Mucosa of stomach (tissue), 1 donor: ENCODE measurements around the gene SPACA7.

ENCODE experiments used
- H3K27me3 ChIP-seq: one replicate; pipeline ENCODE4 v1.7.0; 2013; ENCODE audit warnings: mild to moderate bottlenecking, low read length; ENCODE audit not compliant: control insufficient read depth, insufficient read depth
- H3K36me3 ChIP-seq: one replicate; pipeline ENCODE4 v1.7.0; 2013; ENCODE audit warnings: low read length; ENCODE audit not compliant: control insufficient read depth, insufficient read depth
- H3K4me1 ChIP-seq: one replicate; pipeline ENCODE4 v1.7.0; 2013; ENCODE audit warnings: mild to moderate bottlenecking, low read length; ENCODE audit not compliant: control insufficient read depth, insufficient read depth
- H3K4me3 ChIP-seq: one replicate; pipeline ENCODE4 v1.7.0; 2013; ENCODE audit warnings: low read length
- H3K9ac ChIP-seq: one replicate; pipeline ENCODE4 v1.7.0; 2013; ENCODE audit warnings: mild to moderate bottlenecking, low read length, moderate library complexity
- H3K9me3 ChIP-seq: one replicate; pipeline ENCODE4 v1.7.0; 2013; ENCODE audit warnings: mild to moderate bottlenecking, low read length, moderate library complexity; ENCODE audit not compliant: control insufficient read depth
- donor health status: Pancreatic carcinoma.

The SPACA7 gene

DNA sequence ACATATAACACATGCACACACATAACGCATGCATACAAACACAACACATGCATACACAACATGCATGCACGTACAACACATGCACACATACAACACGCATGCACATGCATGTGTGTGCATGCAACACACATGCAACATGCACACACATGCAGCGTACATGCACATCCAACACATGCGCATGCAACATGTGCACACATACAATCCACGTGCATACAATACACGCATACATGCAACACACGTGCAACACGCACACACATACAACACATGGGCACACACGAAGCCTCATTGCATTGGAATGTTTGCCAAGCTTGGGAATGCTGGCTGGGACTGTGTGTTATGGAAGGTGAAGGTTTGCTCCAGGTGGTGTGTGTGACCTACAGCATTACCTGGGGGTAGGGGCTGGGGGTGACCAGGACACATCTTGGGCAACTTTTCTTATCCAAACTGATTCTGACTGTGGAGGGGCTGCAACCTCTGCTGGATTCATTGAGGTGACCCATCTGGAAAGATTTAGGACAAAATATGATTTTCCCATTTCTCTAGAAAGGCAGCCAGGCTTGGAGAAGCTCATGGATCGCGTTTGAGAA, 58.9 kb downstream of the SPACA7 start:
- Histone ChIP-seq H3K4me1 (no peaks in the 10 kb centered on the region), H3K9me3 (no peaks in the 10 kb centered on the region), H3K4me3 (no peak overlapping the region), H3K9ac (no peak overlapping the region), H3K27me3 (peaks cover 7% of the 10 kb centered on the region), H3K36me3 (no peaks in the 10 kb centered on the region)

GRCh38 chr13:112435973-112436372, 59.8 kb downstream of the SPACA7 start:
- no peaks in the 10 kb centered on the region for H3K9me3 ChIP-seq
- H3K9ac ChIP-seq: no peak overlapping the region
- no peaks in the 10 kb centered on the region for H3K4me1 ChIP-seq
- H3K36me3 ChIP-seq: no peaks in the 10 kb centered on the region
- H3K27me3 ChIP-seq: peaks cover 7% of the 10 kb centered on the region
- H3K4me3 ChIP-seq: no peak overlapping the region

GRCh38 chr13:112438094-112438493, 61.9 kb downstream of the SPACA7 start:
- no peaks in the 10 kb centered on the region for H3K36me3 ChIP-seq
- H3K4me1 ChIP-seq: no peaks in the 10 kb centered on the region
- H3K9ac ChIP-seq: no peak overlapping the region
- H3K27me3 ChIP-seq: peaks cover 11% of the 10 kb centered on the region
- H3K4me3 ChIP-seq: no peak overlapping the region
- no peaks in the 10 kb centered on the region for H3K9me3 ChIP-seq

DNA sequence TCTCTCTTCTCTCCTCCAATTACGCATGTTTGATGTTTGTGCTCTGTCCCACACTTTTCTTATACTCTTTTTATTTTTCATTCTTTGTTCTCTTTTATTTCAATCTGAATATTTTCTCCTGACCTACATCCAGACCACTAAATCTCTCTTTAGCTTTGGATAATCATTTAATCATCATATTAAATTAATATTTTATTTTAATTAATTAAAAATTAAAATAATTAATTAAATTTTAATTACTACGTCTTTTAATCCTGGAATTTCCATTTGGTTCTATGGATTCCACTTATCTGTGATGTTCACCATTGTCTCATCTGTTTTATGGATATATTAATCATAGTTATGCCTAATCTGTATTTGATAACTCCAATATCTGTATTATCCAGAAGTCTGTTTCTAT, 62.4 kb downstream of the SPACA7 start:
- Histone ChIP-seq H3K4me3 (no peak overlapping the region), H3K9ac (no peak overlapping the region), H3K36me3 (no peaks in the 10 kb centered on the region), H3K4me1 (no peaks in the 10 kb centered on the region), H3K27me3 (peaks cover 16% of the 10 kb centered on the region), H3K9me3 (no peaks in the 10 kb centered on the region)

GRCh38 chr13:112441226-112441625, 65.1 kb downstream of the SPACA7 start:
- Histone ChIP-seq H3K4me1 (no peaks in the 10 kb centered on the region), H3K36me3 (no peaks in the 10 kb centered on the region), H3K9me3 (no peaks in the 10 kb centered on the region), H3K4me3 (no peak overlapping the region), H3K9ac (no peak overlapping the region), H3K27me3 (peaks cover 41% of the 10 kb centered on the region)

GRCh38 chr13:112441779-112442310, 65.7 kb downstream of the SPACA7 start:
- no peaks in the 10 kb centered on the region for H3K9me3 ChIP-seq
- no peaks in the 10 kb centered on the region for H3K4me1 ChIP-seq
- no peaks in the 10 kb centered on the region for H3K36me3 ChIP-seq
- H3K4me3 ChIP-seq: no peak overlapping the region
- H3K27me3 ChIP-seq: peaks cover 45% of the 10 kb centered on the region
- no peak overlapping the region for H3K9ac ChIP-seq

- Histone ChIP-seq H3K9ac (no peak overlapping the region), H3K4me3 (no peak overlapping the region), H3K9me3 (no peaks in the 10 kb centered on the region), H3K4me1 (no peaks in the 10 kb centered on the region), H3K36me3 (no peaks in the 10 kb centered on the region), H3K27me3 (peaks cover 45% of the 10 kb centered on the region)
Observed at GRCh38 chr13:112442483-112443090, 66.4 kb downstream of the SPACA7 start.

DNA sequence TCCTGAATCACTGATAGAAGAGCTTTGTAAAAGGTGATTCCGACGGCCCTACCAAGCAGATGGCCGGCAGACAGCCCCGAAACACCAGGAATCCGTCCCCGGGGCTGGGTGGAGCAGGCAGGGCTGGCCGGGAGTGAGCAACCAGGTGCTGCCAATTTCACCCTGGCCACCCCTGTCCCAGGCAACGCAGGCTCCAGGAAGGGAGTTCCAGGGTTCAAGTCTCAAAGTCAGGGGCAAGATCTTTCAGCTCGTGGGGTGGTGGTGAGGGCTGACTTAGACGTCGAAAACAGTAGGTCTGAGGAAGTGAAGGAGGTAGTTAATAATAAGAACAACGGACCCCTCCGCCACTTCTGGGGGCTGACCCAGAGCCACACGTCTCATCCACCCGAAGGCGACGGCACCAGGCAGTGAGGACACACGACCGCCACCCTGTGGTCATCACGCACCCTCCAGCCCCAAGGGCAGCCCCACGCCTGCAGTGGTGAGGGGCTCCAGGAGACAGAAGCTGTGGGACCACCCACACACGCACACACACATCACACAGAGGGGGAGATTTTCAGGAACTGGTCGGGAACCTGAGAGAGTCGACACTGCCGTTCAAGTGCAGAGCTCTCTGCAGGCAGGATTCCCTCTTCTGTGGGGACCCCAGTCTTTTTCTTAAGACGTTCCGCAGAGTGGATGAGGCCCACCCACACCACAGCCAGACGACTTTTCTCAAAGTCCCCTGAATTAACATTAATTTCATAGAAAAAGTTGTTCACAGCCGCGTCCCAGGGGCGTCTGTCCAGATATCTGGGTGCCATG, 67.2 kb downstream of the SPACA7 start:
- no peak overlapping the region for H3K4me3 ChIP-seq
- H3K36me3 ChIP-seq: no peaks in the 10 kb centered on the region
- H3K4me1 ChIP-seq: no peaks in the 10 kb centered on the region
- peaks cover 45% of the 10 kb centered on the region for H3K27me3 ChIP-seq
- no peaks in the 10 kb centered on the region for H3K9me3 ChIP-seq
- no peak overlapping the region for H3K9ac ChIP-seq

GRCh38 chr13:112443995-112444311, 67.8 kb downstream of the SPACA7 start:
- Histone ChIP-seq H3K9ac (no peak overlapping the region), H3K36me3 (no peaks in the 10 kb centered on the region), H3K4me3 (no peak overlapping the region), H3K27me3 (peaks cover 45% of the 10 kb centered on the region), H3K9me3 (no peaks in the 10 kb centered on the region), H3K4me1 (no peaks in the 10 kb centered on the region)

DNA sequence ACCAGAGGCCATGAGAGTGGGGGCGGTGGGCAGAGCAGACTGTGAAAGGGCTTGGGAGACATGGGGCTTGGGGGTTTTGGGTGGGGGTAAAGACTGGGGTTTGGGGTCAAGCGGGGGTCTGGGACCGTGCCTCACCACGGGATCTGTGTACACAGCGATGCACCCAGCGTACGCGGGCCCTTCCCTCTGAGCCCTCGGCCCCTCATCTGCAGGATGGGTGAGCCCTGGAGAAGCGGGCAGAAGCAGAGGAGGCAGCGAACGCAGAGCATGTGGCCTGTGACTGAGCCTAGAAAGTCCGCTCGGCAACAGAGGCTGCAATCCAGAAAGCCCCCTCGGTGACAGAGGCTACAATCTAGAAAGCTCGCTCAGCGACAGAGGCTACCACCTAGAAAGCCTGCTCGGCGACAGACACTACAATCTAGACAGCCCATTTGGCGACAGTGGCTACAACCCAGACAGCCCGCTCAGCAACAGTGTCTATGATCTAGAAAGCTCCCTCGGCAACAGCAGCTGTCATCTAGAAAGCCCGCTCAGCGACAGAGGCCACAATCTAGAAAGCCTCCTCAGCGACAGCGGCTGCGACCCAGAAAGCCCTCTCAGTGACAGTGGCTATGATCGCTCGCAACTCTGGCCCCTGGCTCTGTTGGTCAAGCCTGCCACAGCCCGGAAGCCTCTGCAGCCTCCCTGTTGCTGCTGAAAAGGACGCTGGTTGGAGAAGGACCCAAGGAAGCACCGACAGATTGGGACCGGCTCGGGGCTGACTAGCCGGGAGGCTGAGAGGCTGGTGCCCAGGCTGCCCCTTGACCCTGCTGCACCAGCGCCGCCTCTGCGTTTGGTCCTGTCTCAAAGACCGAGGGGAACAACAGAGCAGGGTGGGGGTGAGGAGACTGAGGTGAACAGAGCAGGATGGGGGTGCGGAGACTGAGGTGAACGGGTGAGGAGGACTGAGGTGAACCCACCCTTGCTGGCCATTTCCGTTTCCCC, 68.6 kb downstream of the SPACA7 start:
- peaks cover 45% of the 10 kb centered on the region for H3K27me3 ChIP-seq
- H3K36me3 ChIP-seq: no peaks in the 10 kb centered on the region
- H3K9ac ChIP-seq: no peak overlapping the region
- H3K4me3 ChIP-seq: no peak overlapping the region
- H3K4me1 ChIP-seq: no peaks in the 10 kb centered on the region
- no peaks in the 10 kb centered on the region for H3K9me3 ChIP-seq

GRCh38 chr13:112445411-112446271, 69.5 kb downstream of the SPACA7 start:
- H3K9ac ChIP-seq: no peak overlapping the region
- H3K4me3 ChIP-seq: no peak overlapping the region
- H3K27me3 ChIP-seq: peaks cover 42% of the 10 kb centered on the region
- H3K9me3 ChIP-seq: no peaks in the 10 kb centered on the region
- no peaks in the 10 kb centered on the region for H3K4me1 ChIP-seq
- no peaks in the 10 kb centered on the region for H3K36me3 ChIP-seq
